NCI-H446 treated with DMSO at 0.1 percent for 48 hours (cell line): ENCODE data around the gene ABCB11.

Source experiments
- DNase-seq: peaks from one replicate; lab custom pipeline; 2025; lab: John Stamatoyannopoulos, UW

Gene ABCB11

DNA sequence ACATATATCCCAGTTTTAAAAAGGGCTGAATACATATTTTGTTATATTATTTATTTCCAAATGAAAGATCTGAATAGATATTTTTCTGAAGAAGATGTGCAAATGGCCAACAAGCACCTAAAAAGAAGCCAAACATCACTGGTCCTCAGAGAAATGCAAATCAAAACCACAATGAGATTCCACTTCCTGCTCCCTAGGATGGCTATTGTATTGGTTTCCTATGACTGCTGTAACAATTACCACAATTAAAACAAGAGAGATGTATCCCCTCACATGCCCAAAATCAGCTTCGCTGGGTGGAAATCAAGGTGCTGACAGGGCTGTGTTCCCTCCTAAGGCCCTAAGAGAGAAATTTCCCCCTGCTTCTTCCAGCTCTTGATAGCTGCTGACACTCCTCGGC lies 23.2 kb downstream of the ABCB11 start:
- DNase-seq = no peak

DNA sequence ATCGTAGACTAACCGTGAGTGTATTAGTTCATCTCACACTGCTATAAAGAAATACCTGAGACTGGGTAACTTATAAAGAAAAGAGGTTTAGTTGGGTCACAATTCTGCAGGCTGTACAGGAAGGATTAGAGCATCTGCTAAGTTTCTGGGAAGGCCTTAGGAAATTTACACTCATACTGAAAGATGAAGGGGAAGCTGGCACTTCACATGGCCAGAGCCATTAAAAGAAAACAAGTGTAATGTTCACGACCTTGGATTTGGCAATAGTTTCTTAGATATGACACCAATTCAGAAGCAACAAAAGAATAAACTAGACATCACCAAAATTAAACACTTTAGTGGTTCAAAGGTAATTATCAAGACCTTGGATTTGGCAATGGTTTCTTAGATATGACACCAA lies 23.8 kb downstream of the ABCB11 start:
- DNase-seq = no peak

DNA sequence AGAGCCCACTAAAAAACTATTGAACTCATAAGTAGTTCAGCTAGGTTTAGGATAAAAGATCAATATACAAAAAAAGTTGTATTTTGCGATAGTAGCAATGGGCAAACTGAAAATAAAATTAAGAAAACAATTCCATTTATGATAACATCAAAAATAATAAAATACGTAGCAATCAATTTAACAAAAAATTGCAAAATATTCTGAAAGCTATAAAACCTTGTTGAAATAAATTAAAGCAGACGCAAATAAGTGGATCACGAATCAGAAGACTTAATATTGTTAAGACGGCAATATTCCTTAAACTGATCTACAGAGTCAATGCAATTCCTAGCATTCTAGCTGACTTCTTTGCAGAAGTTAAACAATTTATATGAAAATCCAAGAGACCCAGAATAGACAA lies 24.5 kb downstream of the ABCB11 start:
- no peak for DNase-seq

DNA sequence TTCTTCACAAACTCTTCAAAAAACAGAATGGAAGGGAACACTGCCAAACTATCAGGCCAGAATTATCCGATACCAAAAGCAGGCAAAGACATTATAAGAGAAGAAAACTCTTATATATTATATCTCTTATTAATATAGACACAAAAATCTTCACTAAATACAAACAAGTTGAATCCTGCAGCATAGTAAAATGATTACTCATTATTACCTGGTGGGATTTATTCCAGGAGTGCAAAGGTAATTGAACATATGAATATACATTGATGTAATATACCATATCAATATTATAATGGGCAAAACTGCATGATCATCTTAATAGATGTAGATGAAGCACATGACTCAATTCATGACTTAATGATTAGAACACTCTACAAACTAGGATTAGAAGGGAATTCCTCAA lies 25.1 kb downstream of the ABCB11 start:
- DNase-seq = no peak

DNA sequence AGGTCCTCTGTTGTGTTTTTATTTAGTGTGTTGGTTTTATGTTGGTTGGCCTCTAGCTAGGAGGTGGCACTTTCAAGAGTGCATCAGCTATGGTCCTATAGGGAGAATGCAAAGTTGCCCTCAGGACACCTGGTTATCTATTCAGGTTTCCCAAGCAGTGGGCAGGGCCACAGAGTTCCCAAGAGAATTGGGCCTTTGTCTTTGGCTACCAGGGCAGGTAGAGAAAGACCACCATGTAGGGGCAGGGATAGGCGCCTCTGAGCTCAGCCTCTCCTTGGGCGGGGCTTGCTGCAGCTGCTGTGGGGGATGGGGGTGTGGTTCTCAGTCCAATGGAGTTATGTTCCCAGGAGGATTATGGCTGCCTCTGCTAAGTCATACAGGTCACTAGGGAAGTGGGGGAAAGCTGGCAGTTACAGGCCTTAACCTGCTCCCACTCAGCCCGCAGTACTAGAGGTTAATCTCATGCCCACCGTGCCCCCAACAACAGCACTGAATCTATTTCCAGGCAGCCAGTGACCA lies 26.0 kb downstream of the ABCB11 start:
- no peak for DNase-seq

DNA sequence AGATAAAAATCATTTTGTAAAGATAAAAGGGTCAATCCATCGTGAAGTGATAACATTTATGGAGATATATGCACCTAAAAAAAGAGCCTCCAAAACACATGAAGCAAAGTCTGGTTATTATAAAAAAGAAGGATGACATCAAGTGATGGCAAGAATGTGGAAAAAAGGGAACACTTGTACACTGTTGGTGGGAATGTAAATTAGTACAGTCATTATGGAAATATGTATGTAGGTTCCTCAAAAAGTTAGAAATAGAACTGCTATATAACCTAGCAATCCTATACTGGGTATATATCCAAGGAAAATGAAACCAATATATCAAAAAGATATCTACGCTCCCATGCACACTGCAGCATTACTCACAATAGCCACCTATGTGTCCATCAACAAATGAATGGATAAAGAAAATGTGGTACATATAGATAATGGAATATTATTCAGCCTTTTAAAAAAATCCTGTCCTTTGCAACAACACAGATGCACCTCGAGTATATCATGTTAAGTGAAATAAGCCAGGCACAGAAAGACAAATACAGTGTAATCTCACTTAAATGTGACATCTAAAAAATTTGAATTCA lies 28.9 kb downstream of the ABCB11 start:
- DNase-seq = no peak

DNA sequence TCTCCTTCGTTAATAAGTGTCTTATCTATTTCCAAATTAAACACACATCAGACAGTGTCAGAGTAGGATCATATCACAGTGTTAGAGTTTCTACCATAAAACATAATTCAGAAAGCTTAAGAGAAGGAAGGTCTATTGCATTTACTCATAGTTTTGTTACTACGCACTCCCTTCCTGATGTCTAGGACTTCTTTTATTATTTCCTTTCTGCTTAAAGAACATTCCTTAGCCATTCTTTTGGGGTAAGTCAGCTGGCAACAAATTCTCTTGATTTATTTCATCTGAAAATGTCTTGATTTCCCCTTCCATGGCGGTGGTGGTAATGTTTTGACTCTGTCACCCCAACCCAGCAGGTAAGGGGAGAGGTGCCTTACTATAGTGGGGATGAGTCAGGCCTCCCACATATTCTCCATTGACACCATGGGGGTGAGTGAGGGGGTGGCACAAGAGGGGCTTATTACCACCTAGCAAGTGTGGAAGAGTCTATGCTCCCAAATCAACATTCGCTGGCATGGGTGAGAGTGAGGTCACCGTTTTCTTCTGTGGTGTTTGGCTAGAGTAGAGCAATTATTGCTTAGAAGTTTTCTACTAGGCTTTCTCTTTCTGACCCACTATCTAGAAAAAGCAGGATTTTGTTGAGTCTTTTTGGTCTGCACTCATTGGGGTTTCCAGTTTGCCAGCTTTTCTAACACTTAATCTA lies 29.9 kb downstream of the ABCB11 start:
- DNase-seq = no peak

DNA sequence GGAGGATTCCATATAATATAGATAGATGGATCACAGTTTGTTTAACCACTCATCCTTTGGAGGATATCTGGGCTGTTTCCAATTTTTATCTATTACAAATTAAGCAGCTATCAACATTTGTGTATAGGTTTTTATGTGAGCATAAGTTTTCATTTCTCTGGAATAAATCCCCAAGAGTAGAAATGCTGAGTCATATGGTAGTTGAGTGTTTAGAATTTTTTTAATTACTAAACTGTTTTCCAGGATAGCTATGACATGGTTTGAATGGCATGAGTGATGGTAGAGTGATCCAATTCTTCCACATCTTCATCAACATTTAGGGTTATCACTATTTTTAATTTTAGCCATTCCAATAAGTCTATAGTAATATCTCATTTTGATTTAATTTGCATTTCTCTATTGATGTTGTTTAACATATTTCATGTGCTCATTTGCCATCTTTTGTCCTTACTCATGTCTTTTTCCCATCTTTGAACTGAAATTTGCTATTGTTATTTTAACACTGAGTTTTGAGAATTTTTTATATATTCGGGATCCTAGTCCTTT lies 31.4 kb downstream of the ABCB11 start:
- no peak for DNase-seq

DNA sequence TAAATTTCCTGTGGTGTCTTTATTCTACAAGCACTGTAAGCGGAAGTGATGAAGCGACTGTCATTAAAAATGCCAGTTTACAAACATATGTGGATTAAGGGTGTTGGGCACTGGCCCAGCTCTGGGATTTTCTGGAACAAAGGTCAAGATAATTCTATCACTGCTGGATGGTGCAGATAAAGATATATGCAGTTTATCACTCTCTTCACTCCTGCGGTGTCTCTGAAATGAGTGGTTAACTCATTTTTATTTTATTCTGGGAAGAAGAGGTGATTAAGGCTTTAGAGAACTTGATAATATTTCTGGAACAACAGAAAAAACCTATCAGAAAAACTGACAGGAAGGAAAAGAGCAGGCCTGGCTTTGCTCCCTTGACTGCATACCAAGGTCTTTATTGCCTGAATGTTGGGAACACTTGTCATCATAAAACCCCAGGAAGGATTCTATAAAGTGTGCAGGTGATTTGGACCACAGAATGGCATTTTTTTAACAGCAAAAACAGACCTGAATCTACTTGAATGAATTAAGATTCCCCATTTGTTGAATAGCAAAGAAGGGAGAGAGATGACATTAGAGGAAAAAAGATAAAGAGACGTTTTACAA lies 32.4 kb downstream of the ABCB11 start:
- no peak for DNase-seq

DNA sequence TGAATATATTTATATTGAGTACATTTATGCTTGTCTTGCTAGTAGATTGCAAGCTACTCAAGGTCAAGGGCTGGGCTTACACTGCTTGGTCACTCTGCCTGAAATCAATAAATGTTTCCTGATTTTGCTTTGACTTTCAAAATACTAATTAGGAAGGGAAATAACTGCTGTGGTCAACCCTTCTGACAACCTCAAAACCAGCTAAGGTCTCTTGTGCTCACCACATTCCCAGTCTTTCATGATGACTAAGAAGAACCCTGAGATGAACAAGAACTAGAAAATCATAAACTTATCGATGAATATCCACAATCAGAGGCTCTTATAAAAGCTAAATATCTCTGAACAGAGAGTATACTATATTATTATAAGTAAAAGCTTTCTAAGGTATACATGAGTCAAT lies 33.3 kb downstream of the ABCB11 start:
- no peak for DNase-seq

DNA sequence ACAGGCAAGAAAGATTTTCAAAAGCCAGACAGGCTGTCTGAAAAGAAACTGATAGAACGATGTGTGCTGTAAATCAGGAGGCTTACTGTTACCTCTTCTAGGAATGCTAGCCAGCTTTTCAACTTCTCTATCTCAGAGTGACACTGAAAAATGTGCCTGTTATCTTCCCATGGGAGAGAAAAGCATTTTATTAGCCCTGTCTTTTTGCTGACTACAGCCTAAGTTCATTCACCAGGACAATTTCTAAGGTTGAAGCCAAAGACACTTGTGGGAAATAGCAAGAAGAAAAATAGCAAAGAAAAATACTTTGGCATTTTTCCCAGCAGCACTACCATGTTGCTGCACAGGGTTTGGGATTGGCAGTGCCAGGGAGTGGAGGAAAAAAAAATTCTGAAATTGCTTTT lies 34.0 kb downstream of the ABCB11 start:
- DNase-seq = no peak

DNA sequence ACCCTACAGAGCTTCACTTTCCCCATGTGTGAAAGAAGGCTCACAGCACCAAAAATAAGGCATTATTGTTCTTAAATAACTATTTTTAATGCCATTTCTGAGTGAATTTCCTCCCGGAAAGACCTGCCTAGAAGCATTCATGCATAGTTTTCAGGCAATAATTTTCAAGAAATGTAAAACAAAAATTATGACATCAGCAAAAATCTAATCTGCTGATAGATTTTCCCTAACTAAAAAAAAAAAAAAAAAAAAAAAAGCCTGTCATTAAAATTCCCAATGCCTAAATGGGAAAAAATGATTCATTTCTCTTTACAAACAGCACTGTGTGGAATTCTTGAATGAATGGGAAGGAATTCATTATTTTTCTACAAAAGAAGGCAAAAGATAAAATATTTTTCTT lies 35.4 kb downstream of the ABCB11 start:
- no peak for DNase-seq

DNA sequence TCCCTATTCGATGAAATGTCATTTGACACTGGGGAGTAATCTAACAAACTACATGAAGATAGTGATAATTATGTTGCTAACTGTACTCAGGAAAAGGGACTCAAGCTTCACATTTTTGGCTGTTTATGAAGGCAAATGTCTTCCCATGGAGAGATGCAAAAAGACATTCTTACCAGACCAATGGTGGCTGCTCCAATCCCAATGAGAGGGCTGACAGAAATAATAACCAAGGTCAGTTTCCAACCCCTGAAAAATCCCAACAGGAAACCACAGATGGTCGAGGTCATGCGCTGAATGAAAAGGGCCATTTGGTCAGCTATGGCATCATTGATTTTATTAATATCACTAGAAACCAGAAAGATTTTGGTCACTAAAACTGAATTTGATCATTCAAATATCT lies 37.6 kb downstream of the ABCB11 start:
- DNase-seq = no peak

DNA sequence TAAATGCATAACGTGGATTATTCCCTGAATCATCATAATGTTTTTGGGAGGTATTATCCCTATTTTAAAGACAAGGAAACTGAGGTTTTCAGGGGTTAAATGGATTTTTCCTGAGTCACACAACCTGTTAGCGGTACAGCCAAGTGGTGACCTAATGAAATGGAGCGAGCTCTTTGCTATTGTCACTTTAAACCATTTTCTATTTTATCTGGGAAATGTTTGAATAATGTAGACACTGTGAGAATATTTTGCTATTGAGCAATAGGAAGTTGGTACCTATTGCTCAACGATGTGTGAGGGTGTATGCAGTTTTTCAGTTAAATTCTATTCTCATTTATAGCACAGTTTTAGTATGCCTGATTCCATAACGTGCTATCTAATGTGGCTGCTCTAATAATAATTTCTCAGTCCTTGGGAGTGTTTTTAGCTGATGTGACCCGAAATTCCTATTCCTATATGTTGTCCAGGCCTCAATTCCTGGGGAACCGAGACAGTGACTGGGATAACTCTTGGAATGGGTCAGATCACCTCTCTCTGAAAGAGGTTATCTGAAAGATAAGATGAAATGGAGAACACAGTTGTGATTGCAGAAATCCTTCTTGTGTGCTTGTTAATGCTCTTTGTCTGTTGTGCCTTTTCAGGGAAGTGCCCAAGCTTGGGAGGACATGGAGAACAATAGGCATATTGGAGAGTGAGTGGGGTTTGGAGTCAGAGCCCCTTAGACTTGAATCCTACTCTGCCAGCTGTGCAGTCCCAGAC lies 38.4 kb downstream of the ABCB11 start:
- DNase-seq = no peak

DNA sequence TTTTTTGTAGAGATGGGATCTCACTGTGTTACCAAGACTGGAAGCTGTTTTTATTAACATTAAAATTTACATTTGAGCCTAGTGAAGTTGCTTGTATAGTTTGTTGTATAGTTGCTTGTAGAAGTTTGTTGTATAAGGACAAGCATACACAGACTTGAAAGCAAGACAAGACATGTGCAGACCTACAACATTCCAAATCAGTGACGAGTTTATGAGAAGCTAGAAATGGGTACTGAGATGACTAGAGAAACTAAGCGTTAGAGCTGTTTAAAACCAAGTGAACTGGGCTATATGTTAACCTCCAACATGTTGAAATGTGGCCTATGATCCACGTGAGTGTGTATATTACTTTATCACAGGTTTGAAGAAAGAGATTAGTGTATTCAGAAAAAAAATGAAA lies 39.1 kb downstream of the ABCB11 start:
- DNase-seq = no peak

DNA sequence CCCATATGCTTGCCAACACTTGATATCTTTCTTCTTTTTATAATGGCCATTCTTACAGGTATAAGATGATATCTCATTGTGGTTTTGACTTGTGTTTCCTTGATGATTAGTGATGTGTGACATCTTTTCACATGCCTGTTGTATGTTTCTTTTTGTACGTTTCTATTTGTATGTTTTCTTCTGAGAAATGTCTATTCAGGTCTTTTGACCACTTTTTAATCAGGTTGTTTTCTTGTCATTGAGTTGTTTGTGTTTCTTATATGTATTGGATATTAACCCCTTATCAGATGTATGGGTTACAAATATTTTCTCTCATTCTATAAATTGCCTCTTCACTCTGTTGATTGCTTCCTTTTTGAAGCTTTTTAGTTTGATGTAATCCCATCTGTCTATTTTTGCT lies 42.4 kb downstream of the ABCB11 start:
- no peak for DNase-seq

DNA sequence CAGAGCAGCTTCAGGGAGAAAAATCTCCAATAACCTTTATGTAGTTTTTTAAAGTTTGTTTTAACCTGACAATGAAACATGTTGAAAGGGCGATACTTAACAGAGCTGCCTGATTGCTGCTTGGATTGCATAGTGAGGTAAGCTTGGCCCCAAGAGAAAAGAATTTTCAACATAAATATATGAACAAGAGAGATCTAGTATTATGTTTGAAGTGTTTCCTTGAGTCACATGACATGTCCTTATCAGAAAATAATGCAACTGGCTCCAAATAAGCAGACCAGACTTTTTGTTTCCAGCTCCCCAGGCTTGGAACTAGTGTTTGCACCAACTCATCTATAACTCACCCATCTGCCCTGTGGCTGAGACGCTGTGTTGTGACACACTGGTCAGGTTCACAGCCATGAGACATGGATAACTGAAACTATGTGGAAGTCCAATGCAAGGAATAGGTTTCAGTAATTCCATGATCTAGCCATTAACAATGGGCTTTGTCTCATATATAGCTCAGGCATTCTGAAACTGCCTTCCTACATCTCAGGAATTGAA lies 44.7 kb downstream of the ABCB11 start:
- DNase-seq = no peak

DNA sequence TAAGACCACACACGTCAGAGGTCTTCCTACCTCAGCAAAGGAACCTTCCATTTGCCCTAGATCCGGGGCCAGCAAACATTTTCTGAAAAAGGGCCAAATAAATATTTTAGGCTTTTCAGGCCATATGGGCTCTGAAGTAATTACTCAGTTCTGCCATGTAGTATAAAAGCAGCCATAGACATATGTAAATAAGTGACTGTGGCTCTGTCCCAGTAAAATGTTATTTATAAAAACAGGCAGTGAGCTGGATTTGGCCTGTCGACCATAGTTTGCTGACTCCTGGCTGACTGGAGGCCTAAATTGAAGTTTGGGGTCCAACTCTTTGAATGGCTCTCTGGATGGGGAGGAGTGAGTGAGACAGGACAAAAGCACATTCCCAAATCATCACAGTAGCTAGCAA lies 49.5 kb downstream of the ABCB11 start:
- DNase-seq = no peak

DNA sequence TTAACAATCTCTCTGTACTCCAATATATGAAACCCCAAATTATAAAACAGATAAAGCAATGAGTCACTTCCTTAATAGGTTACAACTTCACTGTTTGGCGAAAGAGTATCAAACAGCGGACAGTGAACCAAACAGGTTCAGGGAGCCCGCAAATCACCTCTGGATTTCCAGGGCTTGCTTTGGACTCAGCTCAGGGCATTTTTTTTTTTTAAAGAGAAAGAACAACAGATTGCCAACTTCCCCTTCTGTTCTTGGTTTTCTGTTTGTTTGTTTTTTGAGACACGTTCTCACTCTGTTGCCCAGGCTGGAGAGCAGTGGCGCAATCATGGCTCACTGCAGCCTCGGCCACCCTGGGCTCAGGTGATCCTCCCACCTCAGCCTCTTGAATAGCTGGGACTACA lies 52.7 kb downstream of the ABCB11 start:
- DNase-seq = no peak

DNA sequence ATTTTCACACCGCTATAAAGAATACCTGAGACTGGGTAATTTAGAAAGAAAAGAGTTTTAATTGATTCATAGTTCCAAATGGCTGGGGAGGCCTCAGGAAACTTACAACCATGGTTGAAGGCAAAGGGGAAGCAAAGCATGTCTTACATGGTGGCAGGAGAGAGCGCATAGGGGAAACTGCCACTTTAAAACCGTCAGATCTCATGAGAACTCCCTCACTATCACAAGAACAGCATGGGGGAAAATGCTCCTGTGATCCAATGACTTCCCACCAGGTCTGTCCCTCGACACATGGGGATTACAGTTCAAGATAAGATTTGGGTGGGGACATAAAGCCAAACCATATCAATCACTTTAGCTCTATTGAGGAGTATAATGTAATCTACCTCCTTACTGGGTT lies 53.5 kb downstream of the ABCB11 start:
- DNase-seq = no peak

DNA sequence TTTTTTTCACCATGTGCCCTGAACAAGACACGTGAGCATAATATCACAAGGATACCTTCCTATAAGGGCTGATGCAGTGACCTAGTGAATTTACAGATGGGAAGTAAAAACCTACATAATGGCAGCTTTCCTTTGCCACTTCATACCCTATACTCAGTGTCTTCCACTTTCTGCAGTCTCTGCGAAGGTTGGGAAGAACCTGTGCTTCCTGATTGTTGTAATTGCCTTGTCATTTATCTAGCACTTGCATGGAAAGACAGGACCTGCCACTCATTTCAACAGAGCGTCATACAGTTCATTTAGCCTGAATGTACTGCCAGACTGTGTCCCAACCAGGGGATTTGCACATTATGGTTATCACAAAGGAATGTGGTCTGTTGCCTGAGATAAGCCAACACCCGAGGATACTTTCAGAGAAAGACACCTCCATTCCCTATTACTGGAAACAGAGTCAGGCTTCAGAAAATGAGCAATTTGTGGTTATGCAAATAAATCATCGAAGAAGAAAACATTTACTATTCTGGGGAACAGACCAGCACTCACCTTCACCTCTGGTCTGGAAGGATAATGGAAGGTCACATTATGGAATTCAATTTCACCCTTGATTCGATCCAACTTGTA lies 55.0 kb downstream of the ABCB11 start:
- DNase-seq = no peak

DNA sequence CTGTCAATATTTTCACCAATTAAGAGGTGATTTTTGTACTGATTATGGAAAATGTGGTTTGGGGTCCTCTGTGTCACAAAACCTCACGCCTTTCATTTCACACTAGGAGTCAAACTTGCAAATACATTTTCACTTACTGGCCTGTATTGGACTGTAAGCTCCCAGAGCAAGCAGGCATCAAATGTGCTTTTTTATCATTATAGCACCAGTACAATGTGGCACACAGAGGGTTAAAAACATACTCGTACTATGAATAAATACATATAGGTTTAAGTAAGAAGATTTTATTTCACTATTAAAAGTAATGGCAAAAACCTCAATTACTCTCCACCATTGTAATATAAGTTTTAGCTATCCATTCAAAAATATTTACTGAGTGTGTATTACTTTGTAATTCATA lies 56.7 kb downstream of the ABCB11 start:
- no peak for DNase-seq
